ENCODE measurements around the gene KCNH5.
"Not testable (repeated sequence)": the region's sequence is repeated elsewhere in the genome, so short reads cannot be mapped to it uniquely, and the experiment has no call there.

Gene KCNH5

GRCh38 chr14:62759796-62760195 is 285.5 kb downstream of the KCNH5 start:
- DNase-seq (ENCODE audit: low read depth in 2 of 2, low spot score in 1 of 2): no peak

- DNase-seq (ENCODE audit: low read depth in 2 of 2, low spot score in 1 of 2): not testable (repeated sequence)
These were observed 298.4 kb downstream of the KCNH5 start for GRCh38 chr14:62746881-62747280.

- no peak for DNase-seq (ENCODE audit: low read depth in 2 of 2, low spot score in 1 of 2)
These were observed 299.8 kb downstream of the KCNH5 start for GRCh38 chr14:62745496-62745895.

- DNase-seq (ENCODE audit: low read depth in 2 of 2, low spot score in 1 of 2): no peak
These were observed 301.7 kb downstream of the KCNH5 start for GRCh38 chr14:62743560-62743959.

GRCh38 chr14:62743118-62743517 is 302.1 kb downstream of the KCNH5 start:
- no peak for DNase-seq (ENCODE audit: low read depth in 2 of 2, low spot score in 1 of 2)

GRCh38 chr14:62739647-62740046 is 305.6 kb downstream of the KCNH5 start:
- no peak for DNase-seq (ENCODE audit: low read depth in 2 of 2, low spot score in 1 of 2)

- no peak for DNase-seq (ENCODE audit: low read depth in 2 of 2, low spot score in 1 of 2)
These were observed 308.9 kb downstream of the KCNH5 start for GRCh38 chr14:62736048-62737043.

- no peak for DNase-seq (ENCODE audit: low read depth in 2 of 2, low spot score in 1 of 2)
These were observed 310.4 kb downstream of the KCNH5 start for GRCh38 chr14:62734831-62735230.

GRCh38 chr14:62722406-62722805 is 322.9 kb downstream of the KCNH5 start:
- no peak for DNase-seq (ENCODE audit: low read depth in 2 of 2, low spot score in 1 of 2)

GRCh38 chr14:62718629-62719028 is 326.6 kb downstream of the KCNH5 start:
- DNase-seq (ENCODE audit: low read depth in 2 of 2, low spot score in 1 of 2): no peak

GRCh38 chr14:62711351-62712023 is 333.8 kb downstream of the KCNH5 start:
- no peak for DNase-seq (ENCODE audit: low read depth in 2 of 2, low spot score in 1 of 2)

- DNase-seq (ENCODE audit: low read depth in 2 of 2, low spot score in 1 of 2): no peak
These were observed 334.4 kb downstream of the KCNH5 start for GRCh38 chr14:62710811-62711210.

- no peak for DNase-seq (ENCODE audit: low read depth in 2 of 2, low spot score in 1 of 2)
These were observed 335.5 kb downstream of the KCNH5 start for GRCh38 chr14:62709773-62710172.

GRCh38 chr14:62706217-62706616 is 339.0 kb downstream of the KCNH5 start:
- DNase-seq (ENCODE audit: low read depth in 2 of 2, low spot score in 1 of 2): no peak

- DNase-seq (ENCODE audit: low read depth in 2 of 2, low spot score in 1 of 2): no peak
These were observed 347.8 kb downstream of the KCNH5 start for GRCh38 chr14:62697461-62697860.

- DNase-seq (ENCODE audit: low read depth in 2 of 2, low spot score in 1 of 2): no peak
These were observed 348.3 kb downstream of the KCNH5 start for GRCh38 chr14:62696929-62697328.

- DNase-seq (ENCODE audit: low read depth in 2 of 2, low spot score in 1 of 2): no peak
These were observed 348.8 kb downstream of the KCNH5 start for GRCh38 chr14:62696331-62696924.

- no peak for DNase-seq (ENCODE audit: low read depth in 2 of 2, low spot score in 1 of 2)
These were observed 351.2 kb downstream of the KCNH5 start for GRCh38 chr14:62694075-62694474.

- no peak for DNase-seq (ENCODE audit: low read depth in 2 of 2, low spot score in 1 of 2)
These were observed 352.7 kb downstream of the KCNH5 start for GRCh38 chr14:62692490-62693106.

- DNase-seq (ENCODE audit: low read depth in 2 of 2, low spot score in 1 of 2): no peak
These were observed 353.4 kb downstream of the KCNH5 start for GRCh38 chr14:62691647-62692489.

Measured in stimulated activated CD8-positive, alpha-beta memory T cell treated with anti-CD3 and anti-CD28 coated beads, Interleukin-4, amount 100 ng/mL, for 1 hour (primary cell).